HG02623 (cell line): ENCODE data around the gene NTRK2.
"Not testable (repeated sequence)": the region's sequence is repeated elsewhere in the genome, so short reads cannot be mapped to it uniquely, and the experiment has no call there.

Experiments
- ATAC-seq: cut with Tn5 transposase; IDR thresholded peaks from one replicate; pipeline ENCODE4 v1.9.1; 2021; ENCODE audit warnings: moderate library complexity; ENCODE audit not compliant: unreplicated experiment

NTRK2 gene

DNA sequence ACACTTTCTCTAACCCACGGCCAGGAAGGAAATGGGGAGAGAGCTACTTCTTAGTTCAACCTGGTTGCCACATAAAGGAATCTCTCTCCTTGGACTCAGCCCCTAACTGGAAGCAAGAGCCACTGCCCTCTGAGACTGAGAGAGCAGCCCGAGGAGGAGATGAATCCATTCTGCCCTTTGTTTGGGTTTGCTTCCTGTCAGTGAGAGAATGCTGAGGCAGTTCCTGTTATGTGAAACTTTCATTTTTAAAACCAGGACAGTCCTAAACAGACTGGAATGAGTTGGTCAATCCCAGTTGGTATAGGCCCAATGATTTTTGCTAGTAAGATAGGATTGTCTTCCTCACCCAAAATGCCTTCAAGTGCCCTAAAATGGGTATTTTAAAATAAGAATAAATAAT is 205.1 kb downstream of the NTRK2 start:
- ATAC-seq: no peak

DNA sequence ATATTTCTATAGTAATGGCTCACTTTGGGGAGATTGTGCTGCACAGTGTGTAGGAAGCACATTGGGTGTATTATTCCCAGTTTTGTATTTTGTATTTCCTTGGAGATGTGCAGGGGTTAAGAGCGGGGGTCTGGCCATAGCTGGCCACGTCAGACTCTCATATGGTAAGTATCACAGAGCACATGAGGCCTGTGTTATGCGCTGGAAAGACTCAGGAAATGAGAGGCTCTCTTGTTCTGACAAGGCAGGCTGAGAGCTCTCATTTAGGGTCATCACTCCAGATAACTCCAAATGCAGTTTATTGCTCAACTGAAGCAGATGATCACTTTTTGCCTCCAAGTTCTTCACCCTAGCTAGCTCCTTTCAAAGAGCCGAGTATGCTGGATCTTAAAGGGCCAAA is 205.7 kb downstream of the NTRK2 start:
- no peak for ATAC-seq

GRCh38 chr9:84879631-84880030 is 210.1 kb downstream of the NTRK2 start:
- ATAC-seq: no peak

GRCh38 chr9:84880835-84881234 is 211.3 kb downstream of the NTRK2 start:
- ATAC-seq: no peak

DNA sequence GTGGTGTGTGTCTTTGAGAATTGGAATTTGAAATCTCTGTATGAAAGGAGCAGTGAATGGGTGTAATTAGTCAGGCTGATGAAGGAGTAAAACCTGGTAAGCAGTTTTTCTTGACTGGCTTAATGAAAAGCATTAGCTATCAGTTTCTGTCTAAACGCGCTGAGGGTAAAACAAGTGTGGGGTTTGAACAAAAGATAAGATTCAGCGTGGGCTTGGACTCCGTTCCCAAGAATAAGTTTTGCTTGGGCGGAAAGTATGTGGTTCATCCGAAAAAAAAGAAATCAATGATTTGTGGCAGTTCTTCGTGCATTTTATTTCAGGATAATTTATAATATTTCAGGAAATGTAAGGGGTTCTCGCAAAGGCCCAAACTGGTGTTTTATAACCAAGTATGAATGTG is 217.3 kb downstream of the NTRK2 start:
- no peak for ATAC-seq

DNA sequence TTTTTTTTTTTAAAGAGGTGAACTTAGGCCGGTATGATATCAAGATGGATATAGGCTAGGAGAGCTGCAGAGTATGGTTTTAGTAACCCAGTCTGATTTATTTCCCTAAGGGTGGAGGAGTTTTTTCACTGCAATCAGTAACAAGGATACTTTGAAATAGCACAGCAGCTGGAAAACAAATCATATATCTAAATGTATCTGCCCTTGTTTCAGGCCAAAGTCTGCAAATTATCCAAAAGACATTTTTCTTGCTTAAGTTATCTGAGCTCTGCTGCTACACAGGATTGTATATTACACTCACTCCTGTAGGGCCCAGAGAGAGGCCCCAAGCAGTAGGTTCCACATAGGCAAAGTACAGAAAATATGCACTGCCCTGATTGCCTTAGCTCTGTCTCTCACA is 222.4 kb downstream of the NTRK2 start:
- no peak for ATAC-seq

- ATAC-seq: no peak
Measured at GRCh38 chr9:84893419-84894128, 224.0 kb downstream of the NTRK2 start.

- ATAC-seq: no peak
Measured at GRCh38 chr9:84894859-84895258, 225.3 kb downstream of the NTRK2 start.

GRCh38 chr9:84897362-84898094 is 228.0 kb downstream of the NTRK2 start:
- ATAC-seq: no peak

DNA sequence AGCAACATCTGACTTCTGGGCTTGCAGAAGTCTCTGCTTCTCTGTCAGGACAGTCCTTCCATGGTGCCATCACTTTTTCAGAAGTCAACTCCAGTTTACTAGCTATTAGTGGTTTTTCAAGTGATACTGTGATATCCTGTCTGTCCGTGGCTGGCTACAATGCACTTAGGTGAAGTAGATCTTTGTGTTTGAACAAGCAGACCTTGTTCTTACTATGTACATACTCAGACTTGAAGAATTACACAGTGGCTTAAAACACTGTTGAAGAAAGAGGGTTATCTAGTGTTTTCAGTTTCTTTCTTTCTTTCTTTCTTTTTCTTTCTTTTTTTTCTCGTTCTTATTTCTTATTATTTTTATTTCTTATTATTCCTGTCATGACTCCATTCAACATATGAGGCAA is 228.7 kb downstream of the NTRK2 start:
- no peak for ATAC-seq

DNA sequence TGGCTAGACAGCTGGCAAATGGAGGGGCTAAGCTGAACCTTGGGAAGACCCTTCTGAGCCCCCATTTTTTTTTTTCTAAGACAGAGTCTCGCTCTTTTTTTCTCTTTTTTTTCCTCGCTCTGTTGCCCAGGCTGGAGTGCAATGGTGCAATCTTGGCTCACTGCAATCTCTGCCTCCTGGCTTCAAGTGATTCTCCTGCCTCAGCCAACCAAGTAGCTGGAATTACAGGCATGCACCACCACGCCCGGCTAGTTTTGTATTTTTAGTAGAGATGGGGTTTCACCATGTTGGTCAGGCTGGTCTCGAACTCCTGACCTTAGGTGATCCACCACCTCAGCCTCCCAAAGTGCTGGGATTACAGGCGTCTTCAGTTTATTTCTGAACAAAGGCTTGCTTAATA is 229.1 kb downstream of the NTRK2 start:
- ATAC-seq: not testable (repeated sequence)

DNA sequence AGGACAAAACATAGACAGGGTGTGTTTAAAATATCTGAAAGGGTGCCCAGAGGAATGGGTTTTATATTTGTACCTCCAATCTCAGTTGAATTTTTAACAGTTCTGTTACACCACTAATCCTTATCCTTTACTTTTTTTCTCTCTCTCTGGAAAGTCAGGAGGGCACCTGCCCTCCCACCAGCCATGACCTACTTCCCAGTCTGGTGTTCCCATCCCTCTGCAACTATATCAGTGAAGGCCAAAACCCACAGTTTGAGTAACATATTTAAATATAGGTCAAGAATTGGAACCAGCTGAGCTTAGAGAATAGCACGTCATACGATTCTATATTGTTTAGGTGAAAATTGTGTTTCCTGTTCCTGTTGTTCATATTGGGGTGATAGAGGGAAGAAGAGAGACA is 229.8 kb downstream of the NTRK2 start:
- ATAC-seq: no peak

GRCh38 chr9:84900421-84900820 is 230.9 kb downstream of the NTRK2 start:
- no peak for ATAC-seq

DNA sequence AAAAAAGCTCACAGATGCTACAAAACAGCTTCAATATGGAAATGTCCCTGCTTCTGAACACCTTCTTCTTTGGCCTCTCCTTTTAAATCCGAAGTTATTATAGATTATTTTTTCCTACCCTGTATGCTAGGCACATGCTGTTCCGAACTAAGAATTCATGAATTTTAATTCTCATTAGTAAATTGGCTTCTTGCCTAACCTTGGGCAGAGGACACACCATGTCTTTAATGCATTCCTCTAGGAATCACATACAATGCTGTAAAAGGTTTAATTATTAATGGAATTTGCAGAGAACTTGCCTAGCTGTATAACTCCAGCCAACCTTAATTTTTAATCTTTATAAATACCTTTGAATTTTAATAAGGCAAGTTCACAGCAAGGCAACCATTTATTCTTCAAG is 234.4 kb downstream of the NTRK2 start:
- ATAC-seq: no peak

DNA sequence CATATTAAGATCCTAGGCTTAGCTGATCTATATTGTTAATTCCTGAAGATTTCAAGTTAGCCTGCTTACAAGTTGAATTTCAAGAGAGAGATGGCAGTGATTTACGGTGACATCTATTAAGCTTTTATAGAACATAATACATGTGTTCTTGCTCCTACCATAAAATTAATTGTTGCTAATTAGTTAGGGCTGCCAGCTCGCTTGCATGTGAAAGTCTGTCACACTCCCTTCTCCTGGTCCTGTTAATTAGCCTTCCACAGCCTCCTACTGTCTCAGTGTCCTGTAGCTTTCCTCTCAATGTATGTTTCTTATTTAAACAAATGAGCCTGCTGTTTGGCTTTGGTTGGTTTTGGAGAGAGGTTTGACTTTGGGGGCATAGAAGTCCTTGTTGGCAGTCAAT is 247.2 kb downstream of the NTRK2 start:
- no peak for ATAC-seq

- ATAC-seq: no peak
Measured at GRCh38 chr9:84917366-84918070, 248.0 kb downstream of the NTRK2 start.

DNA sequence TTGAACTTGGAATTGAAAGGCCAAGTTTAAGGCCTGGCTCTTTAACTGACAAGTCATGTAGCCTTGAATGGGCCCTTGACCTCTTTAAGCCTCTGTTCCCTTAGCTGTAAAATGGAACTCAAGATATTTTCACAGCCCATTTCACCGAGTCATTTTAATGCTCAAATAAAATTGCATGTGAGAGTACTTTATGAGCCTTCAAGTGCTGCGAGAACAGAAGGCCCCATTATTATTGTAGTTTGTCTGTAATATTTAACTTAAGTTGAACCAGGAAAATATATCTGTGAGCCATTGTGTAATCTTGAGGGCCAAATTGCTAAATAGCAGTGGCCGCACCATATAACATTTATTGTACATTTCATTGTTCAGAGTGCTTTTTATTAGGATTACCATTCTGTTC is 249.9 kb downstream of the NTRK2 start:
- ATAC-seq: no peak

GRCh38 chr9:84921175-84921574 is 251.6 kb downstream of the NTRK2 start:
- no peak for ATAC-seq

GRCh38 chr9:84922051-84922450 is 252.5 kb downstream of the NTRK2 start:
- ATAC-seq: no peak

DNA sequence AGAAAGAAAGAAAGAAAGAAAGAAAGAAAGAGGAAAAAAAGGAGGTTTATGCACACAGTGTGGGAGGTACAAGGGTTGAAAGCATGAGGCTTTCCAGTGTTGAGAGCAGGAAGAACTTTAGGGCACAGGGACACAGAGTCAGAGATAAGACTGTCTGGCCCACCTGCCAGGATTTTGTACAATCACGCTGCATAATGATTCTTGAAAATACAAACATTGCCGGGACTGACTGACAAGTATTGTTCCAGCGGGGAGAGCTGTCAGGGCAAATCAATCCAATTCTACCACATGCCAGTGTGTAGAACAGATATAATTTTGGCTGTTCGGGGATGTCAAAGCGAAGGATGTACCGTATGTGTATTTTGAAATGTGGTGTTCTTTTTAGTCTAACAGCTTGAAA is 254.7 kb downstream of the NTRK2 start:
- no peak for ATAC-seq

GRCh38 chr9:84925225-84925872 is 255.8 kb downstream of the NTRK2 start:
- no peak for ATAC-seq

GRCh38 chr9:84926793-84927192 is 257.3 kb downstream of the NTRK2 start:
- ATAC-seq: no peak
